Tongue (tissue), 2 donors: Measurements from ENCODE around the gene C16orf90. TPM values are rescaled to one million over a fixed set of nuclear protein-coding genes. Genes with fewer than 3 reads are reported as not detected.
"Not testable (repeated sequence)": the region's sequence is repeated elsewhere in the genome, so short reads cannot be mapped to it uniquely, and the experiment has no call there.

Experiments used
- DNase-seq: peaks from one replicate; pipeline ENCODE4 v3.0.0-alpha.2; 2015
- total RNA-seq: library from RNA; depleted of rRNA; stranded (reverse); fragments of >200 nt; gene quantifications from one replicate; pipeline ENCODE4 v1.2.3, GENCODE V29; 2014

Gene C16orf90
- total RNA-seq, 1 donor from 2014 or later = not detected

- peak; percentile 44 for DNase-seq
These were observed 18.7 kb upstream of the C16orf90 start for GRCh38 chr16:3513892-3514583.

DNA sequence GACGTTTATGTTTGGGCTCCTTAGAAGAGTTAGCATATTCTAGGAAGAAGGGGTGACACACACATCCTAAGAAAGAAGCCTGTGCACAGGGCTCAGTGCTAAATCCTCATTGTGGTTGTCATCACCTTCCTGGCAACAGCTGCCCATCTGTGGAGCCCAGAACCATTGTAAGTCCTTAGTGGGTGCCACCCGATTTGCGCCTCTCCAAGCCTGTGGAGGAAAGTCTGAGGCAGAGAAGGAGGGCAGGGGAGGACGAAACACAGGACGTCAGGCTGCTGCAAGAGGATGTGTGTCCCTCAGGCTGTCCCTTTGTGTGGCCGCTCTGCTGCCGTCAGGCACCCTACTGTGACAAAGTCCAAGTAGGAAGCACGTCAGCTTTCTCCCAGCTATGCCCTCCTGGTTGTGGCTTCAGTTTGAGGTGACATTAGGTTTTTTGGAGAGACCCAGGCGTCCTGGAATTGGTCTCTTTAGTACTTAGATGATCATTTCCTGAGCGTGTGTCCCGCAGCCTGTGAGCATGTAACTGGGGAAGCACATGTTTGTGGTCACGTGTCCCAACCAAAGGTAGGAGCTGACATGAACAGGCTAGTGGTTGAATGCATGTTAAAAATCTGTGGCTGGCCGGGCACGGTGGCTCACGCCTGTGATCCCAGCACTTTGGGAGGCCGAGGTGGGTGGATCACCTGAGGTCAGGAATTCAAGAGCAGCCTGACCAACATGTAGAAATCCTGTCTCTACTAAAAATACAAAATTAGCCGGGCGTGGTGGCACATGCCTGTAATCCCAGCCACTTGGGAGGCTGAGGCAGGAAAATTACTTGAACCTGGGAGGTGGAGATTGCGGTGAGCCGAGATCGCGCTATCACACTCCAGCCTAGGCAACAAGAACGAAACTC is 16.2 kb upstream of the C16orf90 start:
- DNase-seq = no peak

GRCh38 chr16:3510416-3510815 is 15.1 kb upstream of the C16orf90 start:
- DNase-seq = no peak

DNA sequence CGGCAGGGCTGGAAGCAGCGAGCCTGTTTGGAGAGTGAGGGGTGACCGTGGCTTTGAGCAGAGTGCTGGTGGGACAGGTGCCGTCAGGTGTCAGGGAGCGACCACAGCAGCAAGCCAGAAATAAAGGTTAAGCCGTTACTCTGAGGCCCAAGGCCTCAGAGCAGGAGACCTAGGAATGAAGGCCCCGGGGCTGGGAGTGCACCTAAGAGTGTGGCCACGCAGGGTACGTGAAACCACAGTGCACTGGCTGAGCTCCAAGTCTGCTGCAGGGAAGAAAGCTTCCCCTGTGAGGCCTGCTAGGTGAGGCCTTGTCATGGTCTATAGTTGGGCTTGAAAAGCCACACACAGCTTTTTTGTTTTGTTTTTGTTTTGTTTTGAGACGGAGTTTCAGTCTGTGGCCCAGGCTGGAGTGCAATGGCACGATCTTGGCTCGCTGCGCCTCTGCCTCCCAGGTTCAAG is 14.2 kb upstream of the C16orf90 start:
- no peak for DNase-seq

- no peak for DNase-seq
These were observed 13.4 kb upstream of the C16orf90 start for GRCh38 chr16:3508736-3509135.

GRCh38 chr16:3503523-3503922 is 8.2 kb upstream of the C16orf90 start:
- DNase-seq = no peak

DNA sequence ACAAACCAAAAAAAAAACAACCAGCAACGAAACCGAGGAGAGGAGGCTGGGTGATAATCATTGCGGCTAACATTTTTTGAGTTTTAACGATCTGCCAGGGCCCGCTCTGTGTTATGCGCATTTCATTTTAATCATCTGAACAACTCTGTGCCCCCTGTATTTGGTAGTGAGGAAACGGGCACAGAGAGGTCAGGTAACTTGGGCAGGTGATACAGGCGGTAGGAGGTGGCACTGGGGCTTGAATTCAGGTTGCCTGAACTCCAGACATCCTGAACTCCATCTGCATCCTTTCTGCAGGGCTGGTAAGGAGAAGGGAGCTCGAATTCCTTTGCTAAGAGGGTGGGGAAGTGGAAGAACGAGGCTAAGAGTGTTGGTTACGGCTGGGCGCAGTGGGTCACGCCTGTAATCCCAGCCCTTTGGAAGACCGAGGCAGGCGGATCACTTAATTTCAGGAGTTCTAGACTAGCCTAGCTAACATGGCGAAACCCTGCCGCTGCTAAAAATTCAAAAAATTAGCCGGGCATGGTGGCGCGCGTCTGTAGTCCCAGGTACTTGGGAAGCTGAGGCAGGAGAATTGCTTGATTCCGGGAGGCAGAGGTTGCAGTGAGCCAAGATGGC is 6.6 kb upstream of the C16orf90 start:
- no peak for DNase-seq

DNA sequence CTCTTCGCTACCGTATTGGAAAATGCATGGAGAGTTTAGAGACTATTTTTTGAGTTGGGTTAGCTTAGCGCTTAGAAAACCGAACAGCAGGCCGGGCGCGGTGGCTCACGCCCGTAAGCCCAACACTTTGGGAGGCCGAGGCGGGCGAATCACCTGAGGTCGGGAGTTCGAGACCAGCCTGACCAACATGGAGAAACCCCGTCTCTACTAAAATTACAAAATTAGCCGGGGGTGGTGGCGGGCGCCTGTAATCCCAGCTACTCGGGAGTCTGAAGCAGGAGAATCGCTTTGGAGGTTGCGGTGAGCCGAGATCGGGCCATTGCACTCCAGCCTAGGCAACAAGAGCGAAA is 6.1 kb upstream of the C16orf90 start:
- not testable (repeated sequence) for DNase-seq

DNA sequence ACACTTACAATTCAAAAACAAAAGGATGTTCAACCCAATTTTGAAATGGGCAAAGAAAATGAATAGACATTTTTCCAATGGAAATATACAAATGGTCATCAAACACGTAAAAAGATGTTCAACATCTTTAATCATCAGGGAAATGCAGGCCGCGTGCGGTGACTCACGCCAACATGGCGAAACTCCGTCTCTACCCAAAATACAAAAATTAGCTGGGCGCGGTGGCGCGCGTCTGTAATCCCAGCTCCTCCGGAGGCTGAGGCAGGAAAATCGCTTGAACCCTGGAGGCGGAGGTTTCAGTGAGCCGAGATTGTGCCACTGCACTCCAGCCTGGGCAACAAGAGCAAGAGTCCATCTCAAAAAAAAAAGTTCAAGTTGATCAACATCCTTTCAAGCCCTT is 3.7 kb upstream of the C16orf90 start:
- DNase-seq = no peak

GRCh38 chr16:3497771-3498170 is 2.5 kb upstream of the C16orf90 start:
- DNase-seq = no peak

DNA sequence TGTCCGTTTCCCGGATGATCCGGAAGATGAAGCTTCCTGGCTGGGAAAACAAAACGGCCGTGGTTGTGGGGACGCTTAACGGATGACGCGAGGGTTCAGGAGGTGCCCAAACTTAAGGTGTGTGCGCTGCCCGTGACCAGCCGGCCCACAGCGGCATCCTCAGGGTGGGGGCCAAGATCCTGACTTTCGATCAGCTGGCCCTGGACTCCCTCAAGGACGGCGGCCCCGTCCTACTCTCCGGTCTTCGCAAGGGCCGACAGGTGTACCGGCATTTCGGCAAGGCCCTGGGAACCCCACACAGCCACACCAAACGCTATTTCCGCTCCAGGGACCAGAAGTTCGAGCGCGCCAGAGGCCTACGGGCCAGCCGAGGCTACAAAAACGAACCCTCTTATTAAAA is 1.1 kb upstream of the C16orf90 start:
- no peak for DNase-seq

DNA sequence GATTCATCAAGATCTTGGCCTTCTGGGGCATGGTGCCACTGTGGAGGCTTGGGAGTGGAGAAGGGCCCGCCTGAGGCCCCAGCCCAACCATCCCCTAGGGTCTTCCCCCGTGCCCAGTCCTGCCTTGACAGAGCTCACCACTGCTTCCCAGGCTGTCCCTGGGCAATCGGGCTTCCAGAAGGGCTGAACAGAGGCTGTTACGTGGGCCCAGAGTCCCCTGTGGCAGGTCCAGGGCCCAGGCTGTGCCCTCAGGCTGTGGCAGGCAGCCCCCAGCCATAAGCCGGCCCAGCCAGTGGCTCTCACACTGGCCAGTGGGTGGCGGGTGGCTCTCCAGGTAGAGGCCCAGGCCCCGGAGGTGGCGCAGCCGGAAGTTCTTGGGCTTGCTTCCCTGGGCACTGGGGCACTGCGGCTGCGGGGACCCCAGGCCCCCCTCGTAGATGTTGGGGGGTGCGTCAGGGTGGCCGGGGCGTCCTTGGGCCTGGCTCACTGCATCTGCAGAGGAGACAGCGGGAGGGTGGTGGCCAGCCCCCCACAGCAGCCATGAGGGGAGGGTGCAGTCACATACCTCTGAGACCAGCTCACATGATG is 809 bp downstream of the C16orf90 start:
- no peak for DNase-seq

- DNase-seq = no peak
These were observed 2.9 kb downstream of the C16orf90 start for GRCh38 chr16:3492356-3492755.

GRCh38 chr16:3490911-3491629 is 4.2 kb downstream of the C16orf90 start:
- DNase-seq = peak; percentile 68

DNA sequence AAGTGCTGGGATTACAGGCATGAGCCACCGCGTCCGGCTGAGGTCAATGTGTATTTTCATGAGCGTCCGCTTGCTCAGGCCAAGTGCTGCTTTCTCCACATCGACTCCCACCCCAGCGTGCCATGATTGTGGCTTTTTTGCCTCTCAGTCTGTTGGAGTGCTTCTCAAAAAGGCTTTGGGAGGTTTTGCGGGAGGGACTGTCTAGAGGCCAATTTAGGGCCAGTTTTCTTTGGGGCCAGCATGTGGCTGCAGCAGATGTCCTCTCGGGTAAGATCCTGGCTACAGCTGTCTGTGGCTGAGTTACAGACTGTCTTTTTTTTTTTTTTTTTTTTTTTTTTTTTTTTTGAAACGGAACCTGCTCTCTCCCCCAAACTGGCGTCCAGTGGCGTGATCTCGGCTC is 6.5 kb downstream of the C16orf90 start:
- peak; percentile 57 for DNase-seq

DNA sequence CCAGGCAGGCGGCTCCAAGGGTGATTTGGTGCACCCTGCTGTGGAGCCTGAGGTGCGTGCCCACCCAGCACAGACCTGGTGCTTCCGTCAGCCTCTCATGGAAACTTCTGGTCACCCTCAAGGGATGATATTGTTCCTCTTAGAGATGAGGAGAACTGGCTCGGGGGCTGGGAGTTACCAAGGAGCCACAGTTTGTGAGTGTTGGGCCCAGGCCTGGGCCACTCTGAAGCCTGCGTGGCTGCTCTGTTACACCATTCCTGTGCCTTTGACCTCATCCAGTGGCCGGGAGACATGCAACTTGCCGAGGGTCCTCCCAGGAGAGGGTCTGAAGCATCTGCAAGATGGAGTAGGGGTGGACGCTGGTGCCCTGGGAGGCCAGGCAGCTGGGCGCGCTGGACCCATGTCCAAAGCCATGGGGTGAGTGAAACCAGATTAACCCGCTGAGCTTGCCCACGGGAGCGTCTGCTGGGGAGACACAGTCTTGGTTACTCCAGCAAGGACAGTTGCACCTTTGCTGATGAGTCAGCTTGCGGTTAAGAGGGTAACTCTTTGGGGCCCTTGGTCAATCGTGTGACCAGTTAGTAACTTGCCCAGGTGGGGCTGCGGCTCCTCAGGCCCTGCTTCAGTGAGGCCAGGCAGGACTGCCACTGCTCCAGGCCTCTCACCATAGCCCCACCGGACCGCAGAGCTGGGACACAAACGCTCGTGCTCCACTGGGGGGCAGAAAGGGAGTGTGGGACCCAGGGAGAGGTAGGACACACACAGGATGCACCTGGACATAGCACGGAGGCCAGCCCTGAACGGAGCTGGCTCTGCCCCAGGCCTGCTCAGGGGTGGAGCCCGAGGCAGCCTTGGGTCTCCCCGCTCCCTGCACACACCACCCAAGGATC is 7.5 kb downstream of the C16orf90 start:
- no peak for DNase-seq

DNA sequence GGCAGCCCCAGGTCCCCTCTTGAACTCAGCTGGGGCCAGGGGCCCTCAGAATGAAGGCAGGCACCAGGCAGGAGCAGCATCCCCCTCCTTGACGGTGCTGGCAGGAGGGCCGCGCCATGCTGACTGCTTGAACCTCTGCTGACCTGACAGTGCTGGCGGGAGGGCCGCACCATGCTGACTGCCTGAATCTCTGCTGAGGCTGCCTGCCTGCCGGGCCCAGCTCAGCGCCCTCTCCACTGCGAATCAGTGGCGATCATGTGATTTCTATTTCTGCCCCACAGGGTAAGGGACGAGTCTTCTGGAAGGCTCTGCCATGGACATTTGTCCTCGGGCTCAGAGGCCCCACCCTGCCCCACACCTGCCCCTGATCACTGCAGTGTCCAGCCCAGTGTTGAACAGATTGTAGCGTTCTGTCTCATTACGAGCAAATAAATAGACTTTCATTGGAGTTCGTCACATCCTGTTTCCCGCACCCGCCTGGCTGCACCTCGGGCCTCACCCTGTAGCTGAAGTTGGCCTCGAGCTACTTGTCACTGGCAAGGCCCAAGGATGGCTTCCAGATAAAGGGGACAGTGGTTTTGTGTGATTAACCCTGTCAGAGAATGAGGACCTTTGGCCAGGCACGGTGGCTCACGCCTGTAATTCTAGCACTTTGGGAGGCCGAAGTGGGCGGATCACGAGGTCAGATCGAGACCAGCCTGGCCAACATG is 8.6 kb downstream of the C16orf90 start:
- no peak for DNase-seq

DNA sequence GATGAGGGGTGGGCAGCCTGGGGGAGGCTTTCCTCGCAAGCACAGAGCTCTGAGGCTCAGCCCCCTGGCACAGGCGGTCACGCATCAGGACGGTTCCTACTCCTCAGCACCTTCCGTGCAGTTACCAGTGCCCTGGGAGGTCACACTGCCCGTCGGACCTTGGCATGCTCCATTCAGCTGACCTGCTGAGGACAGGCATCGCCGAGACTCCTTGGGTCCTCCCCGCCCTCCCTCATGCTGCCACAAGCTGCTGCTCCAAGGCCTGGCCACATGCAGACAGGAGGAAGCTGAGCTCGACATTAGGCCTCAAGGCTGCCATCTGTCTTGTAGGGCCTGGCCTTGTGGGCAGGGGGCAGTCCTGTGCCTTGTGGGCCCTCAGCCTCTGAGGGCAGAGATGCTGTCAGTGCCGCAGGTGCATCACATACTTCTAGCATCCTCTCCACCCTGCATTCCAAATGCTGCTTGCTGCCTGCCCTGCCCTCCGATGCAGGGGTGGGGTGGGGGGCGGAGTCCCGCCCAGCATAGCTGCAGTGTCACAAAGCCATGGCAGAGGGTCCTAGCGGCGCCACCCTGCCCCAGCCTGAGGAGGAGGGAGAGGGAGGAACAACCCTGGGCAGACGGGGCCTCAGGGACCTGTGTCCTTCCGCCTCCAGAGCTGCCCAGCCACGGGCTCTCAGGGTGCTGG is 9.3 kb downstream of the C16orf90 start:
- no peak for DNase-seq

- no peak for DNase-seq
These were observed 10.1 kb downstream of the C16orf90 start for GRCh38 chr16:3485097-3485745.
